Kidney (tissue), 14 donors: ENCODE data around the gene SLC9A5. TPM values are rescaled to one million over a fixed set of nuclear protein-coding genes. Genes with fewer than 3 reads are reported as not detected.

ENCODE experiments used
- DNase-seq, 5 donors: peaks; one replicate each; pipeline ENCODE4 v3.0.0-alpha.2; 2013 to 2020
- FAIRE-seq: peaks from 2 replicates; lab custom pipeline; 2012; peaks lifted over from hg19 to GRCh38; lab: Jason Lieb, UNC
- H3K27ac ChIP-seq, 2 donors: one replicate each; pipeline ENCODE4 v1.7.0; 2013; ENCODE audit warnings: low read depth in 2 of 2, low read length in 2 of 2, inconsistent platforms in 1 of 2
- H3K27me3 ChIP-seq: one replicate; pipeline ENCODE4 v1.7.1; 2013; ENCODE audit warnings: low read length, inconsistent platforms; ENCODE audit not compliant: control insufficient read depth, insufficient read depth
- H3K36me3 ChIP-seq, 3 donors: one replicate each; pipeline versions ENCODE4 v1.7.0 to v1.7.1; 2013; ENCODE audit warnings: low read length in 3 of 3, control low read depth in 1 of 3, inconsistent platforms in 1 of 3; ENCODE audit not compliant: insufficient read depth in 3 of 3, control insufficient read depth in 2 of 3
- H3K4me1 ChIP-seq, 3 donors: one replicate each; pipeline versions ENCODE4 v1.7.0 to v1.7.1; 2013; ENCODE audit warnings: low read length in 3 of 3, inconsistent platforms in 1 of 3, low read depth in 1 of 3; ENCODE audit not compliant: control insufficient read depth in 2 of 3, insufficient read depth in 2 of 3
- H3K4me3 ChIP-seq, 3 donors: one replicate each; pipeline versions ENCODE4 v1.7.0 to v1.8.1; 2013; ENCODE audit warnings: low read length in 3 of 3, control low read depth in 1 of 3, inconsistent platforms in 1 of 3
- H3K9ac ChIP-seq, 3 donors: one replicate each; pipeline versions ENCODE4 v1.7.0 to v1.7.1; 2013; ENCODE audit warnings: low read length in 3 of 3, control low read depth in 1 of 3, inconsistent platforms in 1 of 3
- H3K9me3 ChIP-seq, 3 donors: one replicate each; pipeline versions ENCODE4 v1.7.0 to v1.7.1; 2013; ENCODE audit warnings: low read length in 3 of 3, control low read depth in 1 of 3, inconsistent platforms in 1 of 3; ENCODE audit not compliant: control insufficient read depth in 2 of 3, insufficient read depth in 1 of 3
- intact Hi-C: fragments of 100-400 bp; cut with DNase I; formaldehyde crosslinking; loops from one replicate; pipeline ENCODE4 v1.11.1; 2022
- polyA plus RNA-seq: library from polyadenylated mRNA; stranded (reverse); fragments of 350-450 nt; fragmentation: Illumina TruSeq; extraction: RNeasy Lipid Tissue Mini Kit (QIAGEN cat#74804); gene quantifications from one replicate; pipeline ENCODE4 v1.2.3, GENCODE V29; 2014; ENCODE audit warnings: low read depth, low replicate concordance; ENCODE audit not compliant: insufficient read depth
- total RNA-seq: library from RNA; stranded (reverse); fragmentation: NEBNext Ultra II Directional; extraction: Animal tissue kit (Norgen Biotek cat#: 25700); gene quantifications from one replicate; pipeline ENCODE4 v1.2.1, GENCODE V29; 2021
- TF ChIP-seq, protein P1 (sequence below): IDR thresholded peaks from 3 replicates; pipeline ENCODE4 v1.5.1; 2012; ENCODE audit warnings: mild to moderate bottlenecking, moderate library complexity, borderline replicate concordance; ENCODE audit not compliant: insufficient read depth; ENCODE audit errors: extremely low read depth
- donor health status: control.
- donor health status: control.
- donor health status: control.
- donor health status: control.
- donor health status: control.
- donor health status: DM: yes; HTN: yes; CAD: no.
- donor health status: Normal renal cell carcinoma (clear cell type).

Gene SLC9A5
- total and polyA plus RNA-seq, 2 donors from 2014 or later, result 0.92 to 1.1 TPM

DNA sequence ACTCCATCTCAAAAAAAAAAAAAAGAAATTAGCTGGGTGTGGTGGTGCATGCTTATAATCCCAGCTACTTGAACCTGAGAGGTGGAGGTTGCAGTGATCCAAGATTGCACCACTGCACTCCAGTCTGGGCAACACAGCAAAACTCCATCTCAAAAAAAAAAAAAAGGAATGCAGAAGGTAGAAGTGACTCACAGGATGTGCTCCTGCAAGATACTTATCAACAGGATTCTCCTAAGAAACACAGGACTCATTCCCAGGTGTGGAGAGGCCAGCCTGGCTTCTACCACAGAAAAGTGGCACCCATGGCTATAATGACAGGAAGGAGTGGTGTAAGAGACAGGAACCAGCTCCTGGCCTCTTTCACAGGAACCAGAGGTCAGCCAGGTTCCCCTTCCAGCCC is 36.0 kb upstream of the SLC9A5 start:
- TF ChIP-seq, protein P1, sequence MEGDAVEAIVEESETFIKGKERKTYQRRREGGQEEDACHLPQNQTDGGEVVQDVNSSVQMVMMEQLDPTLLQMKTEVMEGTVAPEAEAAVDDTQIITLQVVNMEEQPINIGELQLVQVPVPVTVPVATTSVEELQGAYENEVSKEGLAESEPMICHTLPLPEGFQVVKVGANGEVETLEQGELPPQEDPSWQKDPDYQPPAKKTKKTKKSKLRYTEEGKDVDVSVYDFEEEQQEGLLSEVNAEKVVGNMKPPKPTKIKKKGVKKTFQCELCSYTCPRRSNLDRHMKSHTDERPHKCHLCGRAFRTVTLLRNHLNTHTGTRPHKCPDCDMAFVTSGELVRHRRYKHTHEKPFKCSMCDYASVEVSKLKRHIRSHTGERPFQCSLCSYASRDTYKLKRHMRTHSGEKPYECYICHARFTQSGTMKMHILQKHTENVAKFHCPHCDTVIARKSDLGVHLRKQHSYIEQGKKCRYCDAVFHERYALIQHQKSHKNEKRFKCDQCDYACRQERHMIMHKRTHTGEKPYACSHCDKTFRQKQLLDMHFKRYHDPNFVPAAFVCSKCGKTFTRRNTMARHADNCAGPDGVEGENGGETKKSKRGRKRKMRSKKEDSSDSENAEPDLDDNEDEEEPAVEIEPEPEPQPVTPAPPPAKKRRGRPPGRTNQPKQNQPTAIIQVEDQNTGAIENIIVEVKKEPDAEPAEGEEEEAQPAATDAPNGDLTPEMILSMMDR, result no peak
- peaks cover 0 to 6% (median 0%) of the 10 kb centered on the region in 3 donors for H3K4me1 ChIP-seq
- no peak overlapping the region for H3K4me3 ChIP-seq
- no peak overlapping the region for H3K27ac ChIP-seq
- intact Hi-C loops, result no loop called here
- H3K27me3 ChIP-seq, result no peaks in the 10 kb centered on the region
- FAIRE-seq (no peak), DNase-seq (no peak)
- H3K9me3 ChIP-seq, result no peaks in the 10 kb centered on the region
- no peaks in the 10 kb centered on the region for H3K36me3 ChIP-seq
- H3K9ac ChIP-seq, result no peak overlapping the region

DNA sequence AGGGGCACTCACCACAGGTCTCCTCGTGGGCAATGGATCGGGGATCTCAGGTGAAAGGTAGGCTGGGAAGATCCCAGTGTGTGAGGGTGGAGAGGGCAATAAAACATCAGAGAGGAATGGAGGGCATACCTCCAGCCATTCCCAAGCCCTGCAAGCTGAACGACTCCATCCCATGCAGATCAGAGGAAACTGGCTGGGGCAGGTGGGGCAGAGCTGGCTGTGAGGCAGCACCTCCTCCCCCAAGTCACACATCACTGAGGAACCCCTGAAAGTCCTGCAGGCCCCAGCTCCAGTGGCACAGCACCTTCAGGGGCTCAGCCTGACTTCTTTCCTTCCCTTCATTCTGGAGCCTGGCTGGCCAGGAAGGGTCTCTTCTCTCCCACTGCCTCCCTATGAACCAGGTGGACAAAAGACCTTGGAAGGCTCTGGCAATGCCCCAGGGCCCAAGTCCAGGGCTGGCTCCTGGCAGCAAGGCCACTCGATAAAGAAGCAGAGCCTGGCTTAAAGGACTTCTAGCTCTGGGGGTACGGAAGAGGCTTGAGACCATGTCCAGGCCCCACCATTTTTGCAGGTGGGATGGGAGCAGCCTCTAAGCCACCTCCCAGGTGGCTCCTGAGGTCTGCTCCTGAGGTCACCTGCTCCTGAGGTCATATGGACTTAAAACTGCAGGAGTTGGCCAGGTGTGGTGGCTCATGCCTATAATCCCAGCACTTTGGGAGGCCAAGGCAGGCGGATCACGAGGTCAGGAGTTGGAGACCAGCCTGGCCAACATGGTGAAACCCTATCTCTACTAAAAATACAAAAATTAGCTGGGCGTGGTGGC is 35.4 kb upstream of the SLC9A5 start:
- Histone ChIP-seq H3K4me3 (no peak overlapping the region), H3K27ac (no peak overlapping the region), H3K27me3 (no peaks in the 10 kb centered on the region), H3K9ac (no peak overlapping the region), H3K9me3 (no peaks in the 10 kb centered on the region), H3K36me3 (no peaks in the 10 kb centered on the region), H3K4me1 (peaks cover 0 to 6% (median 0%) of the 10 kb centered on the region in 3 donors)
- FAIRE-seq (no peak), DNase-seq (no peak)
- intact Hi-C loops, result no loop called here
- TF ChIP-seq, protein P1, result no peak

DNA sequence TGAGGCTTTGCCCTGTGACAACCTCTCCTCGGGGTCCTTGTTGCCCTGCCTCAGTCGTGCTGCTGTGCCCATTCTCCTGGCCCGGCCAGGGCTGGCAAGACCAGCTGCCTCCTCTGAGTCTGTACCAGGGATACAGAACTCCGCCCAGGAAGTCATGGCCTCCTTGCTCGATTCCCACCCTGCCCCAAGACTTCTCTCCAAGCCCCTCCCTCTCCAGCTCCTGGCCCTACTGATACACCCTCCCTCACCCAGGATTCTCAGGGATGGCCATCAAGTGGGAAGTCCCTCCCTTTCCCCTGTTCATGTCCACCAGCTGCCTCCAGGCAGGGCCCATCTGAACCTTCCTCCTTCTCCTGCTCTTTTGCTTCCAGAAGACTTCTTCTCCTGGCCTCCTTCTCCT is 33.1 kb upstream of the SLC9A5 start:
- Histone ChIP-seq H3K36me3 (no peaks in the 10 kb centered on the region), H3K9ac (no peak overlapping the region), H3K4me3 (no peak overlapping the region), H3K27me3 (no peaks in the 10 kb centered on the region), H3K9me3 (no peaks in the 10 kb centered on the region), H3K27ac (no peak overlapping the region), H3K4me1 (peaks cover 0 to 4% (median 0%) of the 10 kb centered on the region in 3 donors)
- FAIRE-seq (no peak), DNase-seq (peak in 1 of 5 donors; percentile 53)
- TF ChIP-seq, protein P1, result no peak
- intact Hi-C loops, result no loop called here
